ENCODE data around the gene SEL1L2.

Gene SEL1L2

GRCh38 chr20:13934992-13935894 lies 55.2 kb downstream of the SEL1L2 start:
- TF ChIP-seq FOXA1 (IDR thresholded peaks at IDR 0.05) (no peak), ZNF384 (IDR thresholded peaks at IDR 0.05) (no peak), TARDBP (IDR thresholded peaks at IDR 0.05) (no peak), ELF4 (IDR thresholded peaks at IDR 0.05) (no peak), CTBP1 (IDR thresholded peaks at IDR 0.05; ENCODE audit: borderline replicate concordance) (no peak)
- ChIA-PET CTCF (no interaction called here), POLR2A (no interaction called here)
- no peak for DNase-seq (ENCODE audit: extremely low spot score)

GRCh38 chr20:13930281-13930680 lies 60.1 kb downstream of the SEL1L2 start:
- DNase-seq (ENCODE audit: extremely low spot score), result no peak
- ChIA-PET CTCF (no interaction called here), POLR2A (no interaction called here)
- TF ChIP-seq ARNT (IDR thresholded peaks at IDR 0.05), result no peak
- TF ChIP-seq ZNF384 (IDR thresholded peaks at IDR 0.05), result no peak

DNA sequence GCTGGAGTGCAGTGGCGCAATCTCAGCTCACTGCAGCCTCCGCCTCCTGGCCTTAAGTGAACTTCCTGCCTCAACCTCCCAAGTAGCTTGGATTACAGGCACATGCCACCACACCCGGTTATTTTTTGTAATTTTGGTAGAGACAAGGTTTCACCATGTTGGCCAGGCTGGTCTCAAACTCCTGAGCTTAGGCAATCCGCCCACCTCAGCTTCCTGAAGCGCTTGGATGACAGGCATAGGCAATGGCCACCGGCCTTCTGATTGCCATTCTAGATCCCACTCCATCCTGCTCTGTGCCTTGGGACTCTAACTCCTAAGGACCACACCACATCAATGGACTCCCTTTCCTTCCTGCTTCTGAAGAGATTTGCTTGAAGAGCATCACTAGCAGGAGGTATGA lies 60.6 kb downstream of the SEL1L2 start:
- ChIA-PET CTCF (no interaction called here), POLR2A (no interaction called here)
- TF ChIP-seq CTBP1 (IDR thresholded peaks at IDR 0.05; ENCODE audit: borderline replicate concordance) (no peak), FOXA1 (IDR thresholded peaks at IDR 0.05) (no peak), SUZ12 (IDR thresholded peaks at IDR 0.05) (no peak), LEF1 (IDR thresholded peaks at IDR 0.05; ENCODE audit: borderline replicate concordance) (no peak), NFRKB (IDR thresholded peaks at IDR 0.05) (no peak)
- TF ChIP-seq, protein P1, sequence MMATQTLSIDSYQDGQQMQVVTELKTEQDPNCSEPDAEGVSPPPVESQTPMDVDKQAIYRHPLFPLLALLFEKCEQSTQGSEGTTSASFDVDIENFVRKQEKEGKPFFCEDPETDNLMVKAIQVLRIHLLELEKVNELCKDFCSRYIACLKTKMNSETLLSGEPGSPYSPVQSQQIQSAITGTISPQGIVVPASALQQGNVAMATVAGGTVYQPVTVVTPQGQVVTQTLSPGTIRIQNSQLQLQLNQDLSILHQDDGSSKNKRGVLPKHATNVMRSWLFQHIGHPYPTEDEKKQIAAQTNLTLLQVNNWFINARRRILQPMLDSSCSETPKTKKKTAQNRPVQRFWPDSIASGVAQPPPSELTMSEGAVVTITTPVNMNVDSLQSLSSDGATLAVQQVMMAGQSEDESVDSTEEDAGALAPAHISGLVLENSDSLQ (IDR thresholded peaks at IDR 0.05), result no peak
- no peak for DNase-seq (ENCODE audit: extremely low spot score)

GRCh38 chr20:13928901-13929300 lies 61.5 kb downstream of the SEL1L2 start:
- ChIA-PET POLR2A (no interaction called here), CTCF (no interaction called here)
- no peak for DNase-seq (ENCODE audit: extremely low spot score)
- TF ChIP-seq HDGF (IDR thresholded peaks at IDR 0.05; ENCODE audit: borderline replicate concordance) (no peak), ELF4 (IDR thresholded peaks at IDR 0.05) (no peak), BHLHE40 (IDR thresholded peaks at IDR 0.05; ENCODE audit: borderline replicate concordance) (no peak), FOXM1 (IDR thresholded peaks at IDR 0.05; ENCODE audit: borderline replicate concordance) (no peak), SP1 (IDR thresholded peaks at IDR 0.05) (no peak), ZNF384 (IDR thresholded peaks at IDR 0.05) (no peak), L3MBTL2 (conservative IDR thresholded peaks at IDR 0.05) (no peak), FOXA1 (IDR thresholded peaks at IDR 0.05) (no peak), ARNT (IDR thresholded peaks at IDR 0.05) (no peak)

- CTCF ChIA-PET, result no interaction called here
- POLR2A ChIA-PET, result no interaction called here
- no peak for TF ChIP-seq FOXK2 (IDR thresholded peaks at IDR 0.05)
- no peak for TF ChIP-seq NFRKB (IDR thresholded peaks at IDR 0.05)
- TF ChIP-seq FOXM1 (IDR thresholded peaks at IDR 0.05; ENCODE audit: borderline replicate concordance), result no peak
- no peak for TF ChIP-seq FOXA1 (IDR thresholded peaks at IDR 0.05)
- no peak for TF ChIP-seq CTBP1 (IDR thresholded peaks at IDR 0.05; ENCODE audit: borderline replicate concordance)
- no peak for TF ChIP-seq L3MBTL2 (conservative IDR thresholded peaks at IDR 0.05)
- TF ChIP-seq ELF4 (IDR thresholded peaks at IDR 0.05), result no peak
- TF ChIP-seq, protein P1 (IDR thresholded peaks at IDR 0.05), result no peak
- TF ChIP-seq LEF1 (IDR thresholded peaks at IDR 0.05; ENCODE audit: borderline replicate concordance), result no peak
- no peak for TF ChIP-seq SP1 (IDR thresholded peaks at IDR 0.05)
- no peak for TF ChIP-seq HDGF (IDR thresholded peaks at IDR 0.05; ENCODE audit: borderline replicate concordance)
- no peak for TF ChIP-seq SUZ12 (IDR thresholded peaks at IDR 0.05)
- TF ChIP-seq BHLHE40 (IDR thresholded peaks at IDR 0.05; ENCODE audit: borderline replicate concordance), result no peak
- TF ChIP-seq TARDBP (IDR thresholded peaks at IDR 0.05), result no peak
- TF ChIP-seq ARNT (IDR thresholded peaks at IDR 0.05), result no peak
- no peak for TF ChIP-seq ZNF384 (IDR thresholded peaks at IDR 0.05)
- DNase-seq (ENCODE audit: extremely low spot score), result no peak
Measured at GRCh38 chr20:13927171-13927570, 63.2 kb downstream of the SEL1L2 start.

GRCh38 chr20:13922241-13922640 lies 68.2 kb downstream of the SEL1L2 start:
- no peak for TF ChIP-seq ARNT (IDR thresholded peaks at IDR 0.05)
- no peak for TF ChIP-seq ELF4 (IDR thresholded peaks at IDR 0.05)
- no peak for TF ChIP-seq NFRKB (IDR thresholded peaks at IDR 0.05)
- no peak for TF ChIP-seq BHLHE40 (IDR thresholded peaks at IDR 0.05; ENCODE audit: borderline replicate concordance)
- no peak for TF ChIP-seq FOXK2 (IDR thresholded peaks at IDR 0.05)
- no peak for TF ChIP-seq FOXM1 (IDR thresholded peaks at IDR 0.05; ENCODE audit: borderline replicate concordance)
- TF ChIP-seq SUZ12 (IDR thresholded peaks at IDR 0.05), result no peak
- TF ChIP-seq, protein P1 (IDR thresholded peaks at IDR 0.05), result no peak
- TF ChIP-seq HDGF (IDR thresholded peaks at IDR 0.05; ENCODE audit: borderline replicate concordance), result no peak
- no peak for TF ChIP-seq LEF1 (IDR thresholded peaks at IDR 0.05; ENCODE audit: borderline replicate concordance)
- TF ChIP-seq SP1 (IDR thresholded peaks at IDR 0.05), result no peak
- no peak for TF ChIP-seq CTBP1 (IDR thresholded peaks at IDR 0.05; ENCODE audit: borderline replicate concordance)
- TF ChIP-seq ZNF384 (IDR thresholded peaks at IDR 0.05), result no peak
- no peak for TF ChIP-seq L3MBTL2 (conservative IDR thresholded peaks at IDR 0.05)
- no peak for TF ChIP-seq TARDBP (IDR thresholded peaks at IDR 0.05)
- TF ChIP-seq FOXA1 (IDR thresholded peaks at IDR 0.05), result no peak
- CTCF ChIA-PET, result no interaction called here
- POLR2A ChIA-PET, result no interaction called here
- no peak for DNase-seq (ENCODE audit: extremely low spot score)
